Measurements from ENCODE around the gene KITLG.
"Not testable (repeated sequence)": the region's sequence is repeated elsewhere in the genome, so short reads cannot be mapped to it uniquely, and the experiment has no call there.

Gene KITLG

GRCh38 chr12:88538697-88539096 lies 41.6 kb downstream of the KITLG start:
- DNase-seq: no peak

- DNase-seq: no peak
Observed at GRCh38 chr12:88538250-88538649, 42.0 kb downstream of the KITLG start.

- no peak for DNase-seq
Observed at GRCh38 chr12:88530868-88531267, 49.4 kb downstream of the KITLG start.

- no peak for DNase-seq
Observed at GRCh38 chr12:88529531-88530488, 50.5 kb downstream of the KITLG start.

GRCh38 chr12:88522961-88523360 lies 57.3 kb downstream of the KITLG start:
- DNase-seq: no peak

- no peak for DNase-seq
Observed at GRCh38 chr12:88520436-88520820, 59.8 kb downstream of the KITLG start.

GRCh38 chr12:88519802-88520435 lies 60.4 kb downstream of the KITLG start:
- DNase-seq: no peak

GRCh38 chr12:88518863-88519403 lies 61.3 kb downstream of the KITLG start:
- DNase-seq: no peak

GRCh38 chr12:88516811-88517210 lies 63.5 kb downstream of the KITLG start:
- no peak for DNase-seq

GRCh38 chr12:88510843-88511242 lies 69.4 kb downstream of the KITLG start:
- no peak for DNase-seq

GRCh38 chr12:88509851-88510250 lies 70.4 kb downstream of the KITLG start:
- no peak for DNase-seq

- DNase-seq: no peak
Observed at GRCh38 chr12:88509347-88509746, 70.9 kb downstream of the KITLG start.

GRCh38 chr12:88507851-88508250 lies 72.4 kb downstream of the KITLG start:
- DNase-seq: not testable (repeated sequence)

GRCh38 chr12:88507270-88507669 lies 73.0 kb downstream of the KITLG start:
- no peak for DNase-seq

GRCh38 chr12:88505696-88506095 lies 74.6 kb downstream of the KITLG start:
- no peak for DNase-seq

- no peak for DNase-seq
Observed at GRCh38 chr12:88503281-88503703, 77.0 kb downstream of the KITLG start.

GRCh38 chr12:88501972-88502938 lies 78.0 kb downstream of the KITLG start:
- no peak for DNase-seq

- no peak for DNase-seq
Observed at GRCh38 chr12:88496891-88497371, 83.3 kb downstream of the KITLG start.

- no peak for DNase-seq
Observed at GRCh38 chr12:88496429-88496828, 83.8 kb downstream of the KITLG start.

- no peak for DNase-seq
Observed at GRCh38 chr12:88495031-88495430, 85.2 kb downstream of the KITLG start.

GRCh38 chr12:88494520-88494919 lies 85.8 kb downstream of the KITLG start:
- no peak for DNase-seq

GRCh38 chr12:88493636-88494035 lies 86.6 kb downstream of the KITLG start:
- DNase-seq: no peak

- DNase-seq: no peak
Observed at GRCh38 chr12:88490425-88490824, 89.8 kb downstream of the KITLG start.

Measured in activated CD4-positive, alpha-beta T cell treated with anti-CD3 and anti-CD28 coated beads, Interleukin-2, amount 50 U/mL, for 16 hours (primary cell).